B cell (primary cell): Measurements from ENCODE around the gene PLA2G4E.

Experiments
- EZH2 ChIP-seq: IDR thresholded peaks from 2 replicates; pipeline ENCODE4 v1.6.1; 2012; ENCODE audit warnings: borderline replicate concordance, low read depth, mild to moderate bottlenecking, moderate library complexity, low read length; ENCODE audit not compliant: insufficient read depth, poor library complexity, severe bottlenecking
- TF ChIP-seq, protein P1 (sequence below): fragments of 200-600 bp; IDR thresholded peaks from one replicate; pipeline ENCODE4 v1.8.0; 2022; ENCODE audit warnings: antibody characterized with exemption, mild to moderate bottlenecking

DNA sequence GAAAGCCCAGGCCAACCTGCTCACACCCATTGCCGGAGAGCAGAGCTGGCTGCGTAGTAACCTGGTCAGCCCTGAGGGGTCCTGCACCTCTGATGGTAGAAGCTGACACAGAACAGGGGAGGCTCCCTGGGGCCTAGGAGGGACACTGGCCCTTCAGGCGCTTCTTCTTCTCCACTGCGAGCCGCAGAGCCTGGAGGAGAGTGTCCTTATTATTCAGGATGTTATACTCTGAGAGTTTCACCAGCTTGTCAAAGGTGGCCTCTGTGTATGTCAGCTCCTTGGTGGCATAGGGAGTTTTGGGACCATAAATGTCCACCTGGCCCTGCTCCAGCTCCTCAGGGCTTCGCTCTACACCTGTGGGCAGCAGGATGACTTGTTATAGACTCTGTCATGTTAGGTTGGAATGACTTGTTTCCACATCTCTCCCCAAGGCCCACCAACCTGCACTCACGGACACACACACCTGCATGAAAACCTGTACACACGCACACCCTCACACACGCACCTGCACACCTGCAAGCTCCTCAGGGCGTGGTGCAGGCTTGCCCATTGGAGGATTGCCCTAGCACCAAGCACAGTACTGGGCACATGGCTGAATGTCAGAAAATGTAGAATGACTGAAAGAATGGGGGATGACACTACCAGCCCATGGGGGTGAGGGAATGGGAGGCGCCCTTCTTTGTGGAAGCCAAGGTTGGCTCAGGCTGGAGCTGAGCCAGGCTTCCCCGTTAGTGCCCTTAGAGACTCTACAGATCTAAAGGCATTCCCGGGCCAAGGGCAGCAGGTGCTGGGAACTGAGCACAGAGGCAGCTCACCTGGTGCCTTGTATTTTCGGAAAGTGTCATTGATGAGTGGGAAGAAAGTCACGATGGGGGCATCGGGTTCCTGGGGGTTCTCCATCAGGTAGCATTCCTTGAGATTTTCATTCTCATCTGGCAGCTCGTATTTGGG is 36.9 kb downstream of the PLA2G4E start:
- TF ChIP-seq, protein P1, sequence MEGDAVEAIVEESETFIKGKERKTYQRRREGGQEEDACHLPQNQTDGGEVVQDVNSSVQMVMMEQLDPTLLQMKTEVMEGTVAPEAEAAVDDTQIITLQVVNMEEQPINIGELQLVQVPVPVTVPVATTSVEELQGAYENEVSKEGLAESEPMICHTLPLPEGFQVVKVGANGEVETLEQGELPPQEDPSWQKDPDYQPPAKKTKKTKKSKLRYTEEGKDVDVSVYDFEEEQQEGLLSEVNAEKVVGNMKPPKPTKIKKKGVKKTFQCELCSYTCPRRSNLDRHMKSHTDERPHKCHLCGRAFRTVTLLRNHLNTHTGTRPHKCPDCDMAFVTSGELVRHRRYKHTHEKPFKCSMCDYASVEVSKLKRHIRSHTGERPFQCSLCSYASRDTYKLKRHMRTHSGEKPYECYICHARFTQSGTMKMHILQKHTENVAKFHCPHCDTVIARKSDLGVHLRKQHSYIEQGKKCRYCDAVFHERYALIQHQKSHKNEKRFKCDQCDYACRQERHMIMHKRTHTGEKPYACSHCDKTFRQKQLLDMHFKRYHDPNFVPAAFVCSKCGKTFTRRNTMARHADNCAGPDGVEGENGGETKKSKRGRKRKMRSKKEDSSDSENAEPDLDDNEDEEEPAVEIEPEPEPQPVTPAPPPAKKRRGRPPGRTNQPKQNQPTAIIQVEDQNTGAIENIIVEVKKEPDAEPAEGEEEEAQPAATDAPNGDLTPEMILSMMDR: no peak
- TF ChIP-seq EZH2: no peak
